Muscle of leg (tissue), 11 donors: ENCODE data around the gene TMEM190. TPM values are rescaled to one million over a fixed set of nuclear protein-coding genes. Genes with fewer than 3 reads are reported as not detected.
A peak's percentile ranks its signal among the peaks of the same experiment; 100 is the strongest.
"Not testable (repeated sequence)": the region's sequence is repeated elsewhere in the genome, so short reads cannot be mapped to it uniquely, and the experiment has no call there.

Source experiments
- DNase-seq: peaks from one replicate; pipeline ENCODE4 v3.0.0; 2013
- H3K27ac ChIP-seq: one replicate; pipeline ENCODE4 v1.5.1; 2013; ENCODE audit warnings: mild to moderate bottlenecking, low read length, control low read depth
- H3K27me3 ChIP-seq: one replicate; pipeline ENCODE4 v1.6.1; 2013; ENCODE audit warnings: low read length; ENCODE audit not compliant: control insufficient read depth, insufficient read depth
- H3K36me3 ChIP-seq: one replicate; pipeline ENCODE4 v1.6.1; 2013; ENCODE audit warnings: low read length; ENCODE audit not compliant: control insufficient read depth, insufficient read depth
- H3K4me1 ChIP-seq: one replicate; pipeline ENCODE4 v1.6.1; 2013; ENCODE audit warnings: low read length; ENCODE audit not compliant: control insufficient read depth, insufficient read depth
- H3K4me3 ChIP-seq: one replicate; pipeline ENCODE4 v1.5.1; 2013; ENCODE audit warnings: low read length, control low read depth
- H3K9me3 ChIP-seq: replicated peaks from 2 replicates; pipeline ENCODE4 v1.6.1; 2013; ENCODE audit warnings: low read depth, low read length; ENCODE audit not compliant: control insufficient read depth
- WGBS: methylation state at CpG from one replicate; pipeline ENCODE4 v1.1.5; 2013; ENCODE audit warnings: missing lambda C conversion rate; ENCODE audit not compliant: insufficient coverage; 5-methylcytosine and 5-hydroxymethylcytosine counted together
- polyA plus RNA-seq, 8 donors: library from polyadenylated mRNA; unstranded; fragments of 120-200 nt; gene quantifications; one replicate each; pipeline versions ENCODE4 v1.2.1 to v1.2.3, GENCODE V29; 2013; ENCODE audit warnings: inconsistent platforms in 1 of 8, low replicate concordance in 1 of 8; ENCODE audit not compliant: insufficient read length in 8 of 8, insufficient read depth in 1 of 8
- total RNA-seq: library from RNA; stranded (reverse); fragments of 120-200 nt; gene quantifications from one replicate; pipeline ENCODE4 v1.2.4, GENCODE V29; 2013

TMEM190 gene
- total and polyA plus RNA-seq, 9 donors, result 0.50 TPM; not detected in 8

GRCh38 chr19:55406826-55407549 lies 30.4 kb downstream of the TMEM190 start:
- no peaks in the 10 kb centered on the region for H3K27me3 ChIP-seq
- WGBS, result 6% methylated on average over 30 of the region's 35 CpGs
- no peaks in the 10 kb centered on the region for H3K9me3 ChIP-seq
- peak overlapping the region; percentile 88 for H3K27ac ChIP-seq
- H3K36me3 ChIP-seq, result peaks cover 38% of the 10 kb centered on the region
- H3K4me3 ChIP-seq, result peak overlapping the region; percentile 73
- DNase-seq, result peak; percentile 54
- H3K4me1 ChIP-seq, result peaks cover 25% of the 10 kb centered on the region

GRCh38 chr19:55407550-55407799 lies 30.8 kb downstream of the TMEM190 start, which contains the start of gene UBE2S:
Gene UBE2S, minus strand, starts transcription at chr19:55407788. Its CDS starts 199 bp downstream, at chr19:55407589.
- 0% methylated on average over 36 of the region's 36 CpGs for WGBS
- H3K27me3 ChIP-seq, DNase-seq, H3K9me3 ChIP-seq: not testable (repeated sequence)
- Histone ChIP-seq H3K36me3 (peaks cover 33% of the 10 kb centered on the region), H3K27ac (peak within 1 kb of the TSS; percentile 100), H3K4me3 (peak within 1 kb of the TSS; percentile 73), H3K4me1 (peaks cover 25% of the 10 kb centered on the region)

- no peaks in the 10 kb centered on the region for H3K27me3 ChIP-seq
- DNase-seq, result peak; percentile 100
- H3K27ac ChIP-seq, result peak overlapping the region; percentile 100
- H3K4me1 ChIP-seq, result peaks cover 25% of the 10 kb centered on the region
- WGBS, result under 1% methylated on average over 62 of the region's 72 CpGs
- peaks cover 28% of the 10 kb centered on the region for H3K36me3 ChIP-seq
- H3K9me3 ChIP-seq, result no peaks in the 10 kb centered on the region
- peak overlapping the region; percentile 58 for H3K4me3 ChIP-seq
Observed at GRCh38 chr19:55407800-55408532, 31.3 kb downstream of the TMEM190 start.

- H3K4me3 ChIP-seq, result peak overlapping the region; percentile 41
- DNase-seq, result no peak
- no peaks in the 10 kb centered on the region for H3K9me3 ChIP-seq
- H3K4me1 ChIP-seq, result peaks cover 25% of the 10 kb centered on the region
- peak overlapping the region; percentile 100 for H3K27ac ChIP-seq
- WGBS, result 63% methylated on average over 6 of the region's 9 CpGs
- no peaks in the 10 kb centered on the region for H3K27me3 ChIP-seq
- peaks cover 23% of the 10 kb centered on the region for H3K36me3 ChIP-seq
Observed at GRCh38 chr19:55408533-55408872, 31.9 kb downstream of the TMEM190 start.

- H3K27me3 ChIP-seq, H3K27ac ChIP-seq, DNase-seq, H3K4me3 ChIP-seq, H3K9me3 ChIP-seq: not testable (repeated sequence)
- Histone ChIP-seq H3K36me3 (peaks cover 19% of the 10 kb centered on the region), H3K4me1 (peaks cover 25% of the 10 kb centered on the region)
- 76% methylated on average over 4 of the region's 8 CpGs for WGBS
Observed at GRCh38 chr19:55409179-55409578, 32.6 kb downstream of the TMEM190 start.

GRCh38 chr19:55410168-55410567 lies 33.5 kb downstream of the TMEM190 start:
- peaks cover 3% of the 10 kb centered on the region for H3K27me3 ChIP-seq
- 100% methylated on average over 1 of the region's 2 CpGs for WGBS
- H3K9me3 ChIP-seq, result no peaks in the 10 kb centered on the region
- peaks cover 25% of the 10 kb centered on the region for H3K4me1 ChIP-seq
- no peak overlapping the region for H3K27ac ChIP-seq
- no peak overlapping the region for H3K4me3 ChIP-seq
- H3K36me3 ChIP-seq, result peaks cover 13% of the 10 kb centered on the region
- no peak for DNase-seq

- no peaks in the 10 kb centered on the region for H3K9me3 ChIP-seq
- peak; percentile 87 for DNase-seq
- no peak overlapping the region for H3K4me3 ChIP-seq
- H3K27ac ChIP-seq, result no peak overlapping the region
- 12% methylated on average over 3 of the region's 7 CpGs for WGBS
- peaks cover 10% of the 10 kb centered on the region for H3K27me3 ChIP-seq
- no peaks in the 10 kb centered on the region for H3K4me1 ChIP-seq
- H3K36me3 ChIP-seq, result no peaks in the 10 kb centered on the region
Observed at GRCh38 chr19:55418185-55418584, 41.6 kb downstream of the TMEM190 start.

- no peaks in the 10 kb centered on the region for H3K36me3 ChIP-seq
- whole genome bisulfite sequencing, result 63% methylated on average over 4 of the region's 5 CpGs
- no peaks in the 10 kb centered on the region for H3K9me3 ChIP-seq
- H3K4me3 ChIP-seq, result no peak overlapping the region
- H3K27ac ChIP-seq, result no peak overlapping the region
- peaks cover 15% of the 10 kb centered on the region for H3K27me3 ChIP-seq
- DNase-seq, result no peak
- no peaks in the 10 kb centered on the region for H3K4me1 ChIP-seq
Observed at GRCh38 chr19:55419103-55419502, 42.5 kb downstream of the TMEM190 start.

- H3K27ac ChIP-seq, result no peak overlapping the region
- peaks cover 17% of the 10 kb centered on the region for H3K27me3 ChIP-seq
- H3K4me1 ChIP-seq, result no peaks in the 10 kb centered on the region
- 49% methylated on average over 4 of the region's 5 CpGs for WGBS
- no peaks in the 10 kb centered on the region for H3K9me3 ChIP-seq
- no peak overlapping the region for H3K4me3 ChIP-seq
- no peaks in the 10 kb centered on the region for H3K36me3 ChIP-seq
- no peak for DNase-seq
Observed at GRCh38 chr19:55419624-55420236, 43.1 kb downstream of the TMEM190 start.

GRCh38 chr19:55421281-55421680 lies 44.7 kb downstream of the TMEM190 start:
- H3K36me3 ChIP-seq, H3K27ac ChIP-seq, H3K4me1 ChIP-seq, H3K9me3 ChIP-seq, DNase-seq, H3K4me3 ChIP-seq: not testable (repeated sequence)
- peaks cover 18% of the 10 kb centered on the region for H3K27me3 ChIP-seq
- WGBS, result 56% methylated on average over 1 of the region's 4 CpGs
